GM23338 (cell line): ENCODE measurements around the gene CNNM3. TPM values are rescaled to one million over a fixed set of nuclear protein-coding genes. Genes with fewer than 3 reads are reported as not detected.

Source experiments
- ATAC-seq: fragments of 200-7000 bp; cut with Tn5 transposase; 3 replicates; pipeline ENCODE4 v1.9.1; 2020
- DNase-seq: peaks from one replicate; pipeline ENCODE4 v3.0.0-alpha.2; 2015; ENCODE audit warnings: low spot score
- H2AFZ ChIP-seq: fragments of 200-600 bp; sonication (generic); 2 replicates; pipeline ENCODE4 v1.8.0; 2016; ENCODE audit warnings: antibody characterized with exemption, mild to moderate bottlenecking, moderate library complexity
- H3F3A ChIP-seq: fragments of 200-600 bp; sonication (generic); replicated peaks from 2 replicates; pipeline ENCODE4 v1.8.0; 2017; ENCODE audit warnings: antibody characterized with exemption, mixed run types, low read depth
- H3K27ac ChIP-seq: fragments of 200-600 bp; sonication (generic); 2 replicates; pipeline ENCODE4 v1.6.1; 2016; ENCODE audit warnings: low read depth
- H3K27me3 ChIP-seq: fragments of 200-600 bp; sonication (generic); 2 replicates; pipeline ENCODE4 v1.8.0; 2016; ENCODE audit warnings: mild to moderate bottlenecking, mixed run types, moderate library complexity; ENCODE audit not compliant: insufficient read depth
- H3K36me3 ChIP-seq: fragments of 200-600 bp; sonication (generic); 2 replicates; pipeline ENCODE4 v1.8.0; 2016; ENCODE audit warnings: mild to moderate bottlenecking; ENCODE audit not compliant: insufficient read depth
- H3K4me1 ChIP-seq: fragments of 200-600 bp; sonication (generic); 2 replicates; pipeline ENCODE4 v1.8.0; 2016; ENCODE audit warnings: mild to moderate bottlenecking, moderate library complexity; ENCODE audit not compliant: insufficient read depth
- H3K4me2 ChIP-seq: fragments of 200-600 bp; sonication (generic); 2 replicates; pipeline ENCODE4 v1.7.1; 2017; ENCODE audit warnings: mixed run types
- H3K4me3 ChIP-seq: fragments of 200-600 bp; sonication (generic); 2 replicates; pipeline ENCODE4 v1.6.1; 2016; ENCODE audit warnings: mixed run types
- H3K79me2 ChIP-seq: fragments of 200-600 bp; sonication (generic); replicated peaks from 2 replicates; pipeline ENCODE4 v1.8.0; 2017; ENCODE audit warnings: mild to moderate bottlenecking; ENCODE audit not compliant: insufficient read depth
- H3K9me2 ChIP-seq: fragments of 200-600 bp; sonication (generic); 2 replicates; pipeline ENCODE4 v1.8.0; 2017; ENCODE audit not compliant: insufficient read depth
- H4K20me1 ChIP-seq: fragments of 200-600 bp; sonication (generic); replicated peaks from 2 replicates; pipeline ENCODE4 v1.8.0; 2017; ENCODE audit warnings: mild to moderate bottlenecking; ENCODE audit not compliant: insufficient read depth
- H3K27ac Mint-ChIP-seq: 2 replicates; pipeline ENCODE4 v1.8.0; 2020; ENCODE audit warnings: inconsistent platforms, mild to moderate bottlenecking, moderate library complexity, mixed read lengths
- H3K27me3 Mint-ChIP-seq: 3 replicates; pipeline ENCODE4 v1.8.0; 2022; ENCODE audit warnings: low read depth, mild to moderate bottlenecking, moderate library complexity, mixed read lengths, inconsistent platforms; ENCODE audit not compliant: insufficient read depth, poor library complexity
- H3K36me3 Mint-ChIP-seq: 3 replicates; pipeline ENCODE4 v1.8.0; 2021; ENCODE audit warnings: low read depth, mild to moderate bottlenecking, inconsistent platforms, moderate library complexity, mixed read lengths
- H3K4me1 Mint-ChIP-seq: 3 replicates; pipeline ENCODE4 v1.8.0; 2020; ENCODE audit warnings: mild to moderate bottlenecking, inconsistent platforms, mixed read lengths
- H3K4me3 Mint-ChIP-seq: 3 replicates; pipeline ENCODE4 v1.8.0; 2021; ENCODE audit warnings: moderate library complexity, mild to moderate bottlenecking, inconsistent platforms, mixed read lengths
- H3K9me3 Mint-ChIP-seq: 3 replicates; pipeline ENCODE4 v1.8.0; 2020; ENCODE audit warnings: moderate library complexity, mild to moderate bottlenecking, inconsistent platforms, mixed read lengths
- ETS1 ChIP-seq: IDR thresholded peaks from 2 replicates; pipeline ENCODE4 v1.6.1; 2016; ENCODE audit warnings: antibody characterized with exemption
- JUNB ChIP-seq: IDR thresholded peaks from one replicate; pipeline ENCODE4 v1.6.1; 2016; ENCODE audit warnings: antibody characterized with exemption; ENCODE audit not compliant: unreplicated experiment
- NANOG ChIP-seq: IDR thresholded peaks from 2 replicates; pipeline ENCODE4 v1.6.1; 2016; ENCODE audit warnings: antibody characterized with exemption, borderline replicate concordance
- POLR2AphosphoS5 ChIP-seq: IDR thresholded peaks from 2 replicates; pipeline ENCODE4 v1.6.1; 2016; ENCODE audit warnings: antibody characterized with exemption, low read depth
- REST ChIP-seq: IDR thresholded peaks from one replicate; pipeline ENCODE4 v1.6.1; 2018; ENCODE audit warnings: antibody characterized with exemption; ENCODE audit not compliant: unreplicated experiment
- ZNF114 ChIP-seq: fragments of 250-450 bp; sonication (Bioruptor Pico); IDR thresholded peaks from 2 replicates; pipeline ENCODE4 v1.5.0; 2020; ENCODE audit warnings: mild to moderate bottlenecking, moderate library complexity
- ZNF331 ChIP-seq: fragments of 250-450 bp; sonication (Bioruptor Pico); IDR thresholded peaks from 2 replicates; pipeline ENCODE4 v1.5.0; 2020; ENCODE audit warnings: low read depth, mild to moderate bottlenecking, moderate library complexity
- polyA plus RNA-seq: library from polyadenylated mRNA; unstranded; fragments of >200 nt; fragmentation: Nextera tagmentation; extraction: Ambion mirVana; gene quantifications from 2 replicates; pipeline ENCODE4 v1.2.1, GENCODE V29; 2016
- total RNA-seq: library from RNA; depleted of rRNA; stranded (reverse); fragments of >200 nt; shearing (Covaris generic); gene quantifications from 2 replicates; pipeline ENCODE4 v1.2.3, GENCODE V29; 2014
- TF ChIP-seq, protein P1 (sequence below), 2 experiments: fragments of 200-600 bp in 1 of 2; sonication (generic) in 1 of 2; conservative IDR thresholded peaks; 2 replicates each; pipeline versions ENCODE4 v1.5.1 to v1.6.1; 2016 to 2017; ENCODE audit warnings: antibody characterized with exemption in 2 of 2, low read depth in 2 of 2, mild to moderate bottlenecking in 2 of 2, moderate library complexity in 1 of 2

Gene CNNM3
- total and polyA plus RNA-seq, 2 experiments from 2014 or later = 5.3 to 25.7 TPM

DNA sequence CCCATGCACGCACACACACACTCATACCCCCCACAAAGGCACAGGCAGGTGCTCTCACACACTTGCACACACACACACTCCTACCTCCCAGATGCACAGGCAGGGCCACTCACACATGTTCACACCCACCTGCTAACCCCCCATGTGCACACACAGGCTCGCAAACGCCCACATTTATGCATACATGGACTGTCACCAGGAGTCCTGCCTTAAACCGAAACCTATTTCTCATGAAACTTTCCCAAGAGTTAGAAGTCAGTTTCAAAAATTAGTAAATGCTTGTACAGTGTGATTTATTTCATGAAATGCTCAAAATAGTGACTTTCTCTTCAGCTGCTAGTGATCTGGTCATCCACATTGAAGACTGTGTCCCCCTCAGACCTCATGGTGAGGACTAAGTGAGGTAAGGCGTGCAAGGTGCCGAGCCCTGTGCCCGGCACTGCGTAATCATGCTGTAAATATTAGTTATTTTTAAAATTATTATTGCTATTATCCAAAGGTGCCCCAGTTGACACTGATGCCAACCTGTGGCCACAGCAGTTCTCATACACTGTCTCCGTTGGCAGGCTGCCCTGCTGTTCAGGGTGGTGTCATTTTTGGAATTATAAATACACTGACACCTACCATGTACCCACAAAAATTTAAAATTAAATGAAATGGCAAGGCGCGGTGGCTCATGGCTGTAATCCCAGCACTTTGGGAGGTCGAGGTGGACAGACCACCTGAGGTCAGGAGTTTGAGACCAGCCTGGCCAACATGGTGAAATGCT, 43.0 kb upstream of the CNNM3 start:
- Mint-ChIP-seq H3K4me3 (no peak overlapping the region), H3K27me3 (peaks cover 6% of the 10 kb centered on the region), H3K27ac (peak overlapping the region; percentile 17; the same call in 1 of the 2 replicates), H3K36me3 (no peaks in the 10 kb centered on the region), H3K9me3 (0 out of 3 replicates have a peak, but pooled peaks cover 4% of the 10 kb centered on the region), H3K4me1 (peaks cover 16% of the 10 kb centered on the region)
- Histone ChIP-seq H3K4me2 (no peak overlapping the region), H3K36me3 (no peaks in the 10 kb centered on the region), H3K27me3 (no peaks in the 10 kb centered on the region), H2AFZ (no peak overlapping the region), H3K4me1 (no peaks in the 10 kb centered on the region), H3K27ac (no peak overlapping the region), H3F3A (no peaks in the 10 kb centered on the region), H3K9me2 (no peaks in the 10 kb centered on the region), H3K79me2 (peaks cover 13% of the 10 kb centered on the region; the same call in 1 of the 2 replicates), H4K20me1 (no peaks in the 10 kb centered on the region; the same call in 1 of the 2 replicates), H3K4me3 (no peak overlapping the region)
- ATAC-seq (no peak), DNase-seq (no peak)
- no peak for TF ChIP-seq NANOG
- no peak for TF ChIP-seq JUNB
- TF ChIP-seq ZNF114 (CRISPR knock-in tag) = no peak
- TF ChIP-seq, protein P1, sequence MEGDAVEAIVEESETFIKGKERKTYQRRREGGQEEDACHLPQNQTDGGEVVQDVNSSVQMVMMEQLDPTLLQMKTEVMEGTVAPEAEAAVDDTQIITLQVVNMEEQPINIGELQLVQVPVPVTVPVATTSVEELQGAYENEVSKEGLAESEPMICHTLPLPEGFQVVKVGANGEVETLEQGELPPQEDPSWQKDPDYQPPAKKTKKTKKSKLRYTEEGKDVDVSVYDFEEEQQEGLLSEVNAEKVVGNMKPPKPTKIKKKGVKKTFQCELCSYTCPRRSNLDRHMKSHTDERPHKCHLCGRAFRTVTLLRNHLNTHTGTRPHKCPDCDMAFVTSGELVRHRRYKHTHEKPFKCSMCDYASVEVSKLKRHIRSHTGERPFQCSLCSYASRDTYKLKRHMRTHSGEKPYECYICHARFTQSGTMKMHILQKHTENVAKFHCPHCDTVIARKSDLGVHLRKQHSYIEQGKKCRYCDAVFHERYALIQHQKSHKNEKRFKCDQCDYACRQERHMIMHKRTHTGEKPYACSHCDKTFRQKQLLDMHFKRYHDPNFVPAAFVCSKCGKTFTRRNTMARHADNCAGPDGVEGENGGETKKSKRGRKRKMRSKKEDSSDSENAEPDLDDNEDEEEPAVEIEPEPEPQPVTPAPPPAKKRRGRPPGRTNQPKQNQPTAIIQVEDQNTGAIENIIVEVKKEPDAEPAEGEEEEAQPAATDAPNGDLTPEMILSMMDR (conservative IDR thresholded peaks at IDR 0.05; ENCODE audit: low read depth in 2 of 2) = no peak
- TF ChIP-seq POLR2AphosphoS5 = no peak
- no peak for TF ChIP-seq ETS1
- TF ChIP-seq REST = no peak

DNA sequence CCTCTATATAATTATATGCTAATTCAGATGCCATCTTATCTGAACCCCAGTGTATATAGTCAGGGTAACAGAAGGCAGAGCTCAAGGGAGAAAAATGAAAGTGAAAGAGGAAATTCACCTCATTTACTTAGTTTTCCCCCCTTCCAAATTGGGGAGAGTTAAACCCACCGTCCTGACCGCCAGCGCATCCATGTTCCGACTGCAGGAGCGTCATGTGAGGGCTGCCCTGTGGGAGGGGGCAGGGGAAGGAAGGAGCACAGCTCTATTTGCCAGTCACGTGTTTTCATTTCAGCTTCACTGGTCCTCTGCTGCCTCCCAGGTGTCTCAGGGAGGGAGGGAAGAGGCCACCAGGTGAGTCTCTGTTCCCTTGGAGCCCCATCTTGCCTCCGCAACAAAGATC, 42.1 kb upstream of the CNNM3 start:
- H3K4me3 ChIP-seq = no peak overlapping the region
- H3K27ac Mint-ChIP-seq = no peak overlapping the region
- no peak for TF ChIP-seq ZNF331 (CRISPR knock-in tag)

More for the DNA sequence above, 42.1 kb upstream of the CNNM3 start:
- H3K4me3 Mint-ChIP-seq = no peak overlapping the region
- H3K4me1 Mint-ChIP-seq = peaks cover 16% of the 10 kb centered on the region
- ATAC-seq = peak; percentile 57
- 0 out of 3 replicates have a peak, but pooled peaks cover 4% of the 10 kb centered on the region for H3K9me3 Mint-ChIP-seq
- H3K27ac ChIP-seq = no peak overlapping the region
- H3K36me3 Mint-ChIP-seq = no peaks in the 10 kb centered on the region
- no peaks in the 10 kb centered on the region for H3K27me3 ChIP-seq
- no peaks in the 10 kb centered on the region for H3F3A ChIP-seq
- H4K20me1 ChIP-seq = no peaks in the 10 kb centered on the region; the same call in 1 of the 2 replicates
- no peak overlapping the region for H2AFZ ChIP-seq
- no peak overlapping the region for H3K4me2 ChIP-seq
- no peaks in the 10 kb centered on the region for H3K36me3 ChIP-seq
- peaks cover 9% of the 10 kb centered on the region; the same call in 1 of the 2 replicates for H3K79me2 ChIP-seq
- H3K27me3 Mint-ChIP-seq = peaks cover 6% of the 10 kb centered on the region
- no peaks in the 10 kb centered on the region for H3K9me2 ChIP-seq
- no peaks in the 10 kb centered on the region for H3K4me1 ChIP-seq
- peak; percentile 51 for DNase-seq
